Keratinocyte (primary cell): ENCODE measurements around the gene METTL9. TPM values are rescaled to one million over a fixed set of nuclear protein-coding genes. Genes with fewer than 3 reads are reported as not detected.
"Not testable (repeated sequence)": the region's sequence is repeated elsewhere in the genome, so short reads cannot be mapped to it uniquely, and the experiment has no call there.

Experiments used
- DNase-seq: peaks from one replicate; pipeline ENCODE4 v3.0.0-alpha.2; 2011; ENCODE audit warnings: low read depth, missing footprints, low spot score
- FAIRE-seq: peaks from 2 replicates; lab custom pipeline; 2011; peaks lifted over from hg19 to GRCh38; lab: Jason Lieb, UNC
- H2AFZ ChIP-seq: 2 replicates; pipeline ENCODE4 v1.6.0; 2012; ENCODE audit warnings: low read length, control low read depth, inconsistent platforms; ENCODE audit not compliant: control insufficient read depth
- H3K27ac ChIP-seq: 2 replicates; pipeline ENCODE4 v1.5.1; 2011; ENCODE audit warnings: low read length; ENCODE audit not compliant: control insufficient read depth, insufficient read depth
- H3K27me3 ChIP-seq: 3 replicates; pipeline ENCODE4 v1.6.0; 2011; ENCODE audit warnings: low read length; ENCODE audit not compliant: control insufficient read depth, insufficient read depth; ENCODE audit errors: extremely low read depth
- H3K36me3 ChIP-seq, 2 experiments: 2 replicates in 1 of 2; 3 replicates in 1 of 2; pipeline ENCODE4 v1.5.1; 2011; ENCODE audit warnings: low read length in 2 of 2, mild to moderate bottlenecking in 1 of 2; ENCODE audit not compliant: control insufficient read depth in 2 of 2, insufficient read depth in 2 of 2; ENCODE audit errors: extremely low read depth in 1 of 2
- H3K4me1 ChIP-seq: 3 replicates; pipeline ENCODE4 v1.5.1; 2011; ENCODE audit warnings: low read length; ENCODE audit not compliant: control insufficient read depth, insufficient read depth; ENCODE audit errors: extremely low read depth
- H3K4me2 ChIP-seq: 3 replicates; pipeline ENCODE4 v1.6.0; 2011; ENCODE audit warnings: low read depth, low read length; ENCODE audit not compliant: control insufficient read depth, insufficient read depth; ENCODE audit errors: extremely low read depth
- H3K4me3 ChIP-seq, 3 experiments: fragments of 200-600 bp in 1 of 3; sonication (generic) in 1 of 3; 2 replicates in 2 of 3; 3 replicates in 1 of 3; pipeline ENCODE4 v1.5.1; 2011 to 2016; ENCODE audit warnings: low read length in 3 of 3, mild to moderate bottlenecking in 3 of 3, control low read depth in 2 of 3, inconsistent platforms in 1 of 3, low read depth in 1 of 3, mixed read lengths in 1 of 3, mixed run types in 1 of 3, moderate library complexity in 1 of 3; ENCODE audit not compliant: control insufficient read depth in 2 of 3, insufficient read depth in 2 of 3; ENCODE audit errors: extremely low read depth in 1 of 3
- H3K79me2 ChIP-seq: 2 replicates; pipeline ENCODE4 v1.6.0; 2012; ENCODE audit warnings: low read length; ENCODE audit not compliant: control insufficient read depth, insufficient read depth
- H3K9ac ChIP-seq: 3 replicates; pipeline ENCODE4 v1.6.0; 2011; ENCODE audit warnings: low read length; ENCODE audit not compliant: control insufficient read depth, insufficient read depth; ENCODE audit errors: extremely low read depth
- H3K9me1 ChIP-seq: 3 replicates; pipeline ENCODE4 v1.6.0; 2011; ENCODE audit warnings: low read length; ENCODE audit not compliant: control insufficient read depth, insufficient read depth; ENCODE audit errors: extremely low read depth
- H3K9me3 ChIP-seq: 2 replicates; pipeline ENCODE4 v1.5.1; 2012; ENCODE audit warnings: low read depth, low read length; ENCODE audit not compliant: control insufficient read depth
- H4K20me1 ChIP-seq: 3 replicates; pipeline ENCODE4 v1.6.0; 2011; ENCODE audit warnings: low read length; ENCODE audit not compliant: control insufficient read depth, insufficient read depth; ENCODE audit errors: extremely low read depth
- CTCF ChIP-seq, 3 experiments: IDR thresholded peaks in 1 of 3; conservative IDR thresholded peaks in 1 of 3; optimal IDR thresholded peaks in 1 of 3; 2 replicates in 2 of 3; 3 replicates in 1 of 3; pipeline versions ENCODE3 to v1.5.1; 2011; ENCODE audit warnings: low read length in 3 of 3, mild to moderate bottlenecking in 3 of 3, moderate library complexity in 2 of 3, control low read depth in 1 of 3, inconsistent platforms in 1 of 3; ENCODE audit not compliant: insufficient read depth in 2 of 3; ENCODE audit errors: extremely low read depth in 1 of 3
- EZH2 ChIP-seq: IDR thresholded peaks from one replicate; pipeline ENCODE4 v1.6.1; 2012; ENCODE audit warnings: inconsistent platforms, mild to moderate bottlenecking, low read length, moderate library complexity
- dilution Hi-C: fragments of 300-500 bp; cut with MboI; formaldehyde crosslinking; loops from one replicate; pipeline ENCODE4 v1.7.0; 2020; ENCODE audit warnings: low sequenced_read_pairs; ENCODE audit not compliant: extremely low pct_ligation_motif_present
- polyA minus RNA-seq, 3 experiments: library from RNA; depleted of rRNA, polyadenylated mRNA; stranded (reverse); fragments of >200 nt; gene quantifications; 1 replicate in 1 of 3; 2 replicates in 1 of 3; 3 replicates in 1 of 3; pipeline ENCODE4 v1.2.3, GENCODE V29; 2011
- polyA plus RNA-seq, 5 experiments: library from polyadenylated mRNA; depleted of rRNA in 3 of 5; stranded (reverse) in 3 of 5; stranded (forward) in 1 of 5; unstranded in 1 of 5; fragments of >200 nt; gene quantifications; 1 replicate in 1 of 5; 2 replicates in 3 of 5; 3 replicates in 1 of 5; pipeline versions ENCODE4 v1.2.1 to v1.2.3, GENCODE V29; 2011 to 2012; ENCODE audit warnings: missing spikeins in 2 of 5, low read depth in 1 of 5, low replicate concordance in 1 of 5

METTL9 gene
- polyA plus RNA-seq (67.8 to 108 TPM (median 68.7 TPM) in 3 replicates), polyA minus RNA-seq (14.2 to 46.8 TPM (median 30.3 TPM) in 3 replicates)
- polyA plus RNA-seq (2011; ENCODE audit: low read depth), result 23.1 TPM
- polyA plus RNA-seq (2011; cell fraction: cytosol; rRNA removed), result 54.7 and 122 TPM in 2 replicates
- 23.4 and 26.9 TPM in 2 replicates for polyA plus RNA-seq (2011; cell fraction: nucleus; rRNA removed)
- 61.4 and 75.1 TPM in 2 replicates for polyA plus RNA-seq (2012; ENCODE audit: low replicate concordance)
- 61.8 TPM for polyA minus RNA-seq (2011; cell fraction: cytosol; rRNA and poly(A)+ RNA removed)
- 10.6 and 23.6 TPM in 2 replicates for polyA minus RNA-seq (2011; cell fraction: nucleus; rRNA and poly(A)+ RNA removed)

DNA sequence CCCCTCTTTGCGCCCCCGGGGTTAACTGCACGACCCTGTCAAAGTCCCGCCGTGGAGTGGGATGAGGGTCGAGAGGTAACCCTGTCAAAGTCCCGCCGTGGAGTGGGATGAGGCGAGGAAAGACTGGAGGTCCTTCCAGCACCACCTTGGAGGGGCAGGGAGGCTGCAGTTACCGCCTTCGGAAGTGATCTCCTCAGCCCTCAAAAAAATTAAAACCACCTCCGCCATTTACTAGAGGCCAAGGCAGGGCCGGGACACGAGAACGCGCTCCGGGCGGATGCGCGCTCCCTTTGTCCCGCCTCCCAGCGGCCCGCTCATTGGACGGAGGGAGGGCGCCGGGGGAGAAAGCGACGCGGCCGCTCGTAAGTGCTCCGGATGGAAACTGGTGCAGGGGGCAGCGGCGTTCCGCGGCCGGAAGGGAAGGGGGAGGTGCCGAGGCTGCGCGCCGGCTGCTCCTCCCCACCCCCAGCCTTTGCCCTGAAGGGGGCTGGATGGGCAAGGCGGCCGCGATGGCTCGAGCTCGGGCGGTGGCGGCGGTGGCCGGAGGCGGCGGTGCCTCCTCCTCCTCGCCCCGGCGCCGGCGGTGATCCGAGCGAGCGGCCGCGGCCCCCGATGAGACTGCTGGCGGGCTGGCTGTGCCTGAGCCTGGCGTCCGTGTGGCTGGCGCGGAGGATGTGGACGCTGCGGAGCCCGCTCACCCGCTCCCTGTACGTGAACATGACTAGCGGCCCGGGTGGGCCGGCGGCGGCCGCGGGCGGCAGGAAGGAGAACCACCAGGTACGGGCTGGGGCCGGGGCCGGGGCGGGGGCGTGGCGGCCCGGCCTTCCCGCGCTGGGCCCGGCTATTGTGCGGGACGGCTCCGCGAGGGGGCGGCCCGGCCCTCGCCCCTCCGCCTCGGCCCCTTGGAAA is at the start of gene METTL9:
Gene METTL9, plus strand, starts transcription at position 456 of the 909 bp plus-strand sequence. Its CDS starts 157 bp downstream, at position 613.
- H3K79me2 ChIP-seq, result peaks cover 45% of the 10 kb centered on the region

GRCh38 chr16:21549975-21550374 is 49.4 kb upstream of the METTL9 start:
- H3K27me3 ChIP-seq, FAIRE-seq, DNase-seq, H3K9me1 ChIP-seq, H3K9ac ChIP-seq, H3K27ac ChIP-seq, H4K20me1 ChIP-seq, dilution Hi-C loops, H3K9me3 ChIP-seq, H3K4me2 ChIP-seq, H3K36me3 ChIP-seq, H3K4me3 ChIP-seq, H3K4me1 ChIP-seq, H3K79me2 ChIP-seq, H2AFZ ChIP-seq: not testable (repeated sequence)

More for the DNA sequence above, at the start of gene METTL9:
- Histone ChIP-seq H4K20me1 (no peaks in the 10 kb centered on the region), H3K4me3 (peak within 1 kb of the TSS; percentile 65 to 99 (median 98)), H3K9me3 (no peaks in the 10 kb centered on the region), H3K36me3 (no peaks in the 10 kb centered on the region), H3K27ac (peak within 1 kb of the TSS; percentile 84), H3K9ac (peak within 1 kb of the TSS; percentile 92), H3K9me1 (no peaks in the 10 kb centered on the region), H2AFZ (peak within 1 kb of the TSS; percentile 93), H3K27me3 (no peaks in the 10 kb centered on the region), H3K4me2 (peak within 1 kb of the TSS; percentile 93), H3K4me1 (peaks cover 17% of the 10 kb centered on the region)
- dilution Hi-C loops, result no loop called here
- FAIRE-seq, result no peak
- TF ChIP-seq EZH2 (no peak), CTCF (optimal IDR thresholded peaks at IDR 0.05 in 1 of 3, IDR thresholded peaks at IDR 0.05 in 1 of 3, conservative IDR thresholded peaks at IDR 0.05 in 1 of 3; ENCODE audit: extremely low read depth in 1 of 3, insufficient read depth in 2 of 3, low read length in 3 of 3) (no peak)
- DNase-seq, result peak; percentile 42

DNA sequence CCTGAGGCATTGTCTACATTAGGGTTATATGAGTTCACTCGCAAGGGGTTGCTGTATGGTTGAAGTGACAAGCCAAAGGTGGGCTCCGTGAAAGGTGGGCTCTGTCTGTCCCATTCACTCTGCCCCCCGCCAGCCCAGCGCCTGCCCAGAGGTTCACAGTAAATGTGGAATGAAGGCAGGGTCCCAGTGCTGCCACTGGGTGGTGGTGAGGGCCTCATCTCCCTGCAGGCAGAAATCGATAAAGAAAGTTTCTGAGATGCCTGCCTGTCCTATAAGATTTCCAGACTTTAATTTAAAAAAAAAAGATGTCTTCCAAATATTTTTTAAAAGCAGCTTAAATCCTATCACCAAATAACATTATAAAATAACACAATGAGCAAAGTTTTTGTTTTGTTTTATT is 48.9 kb upstream of the METTL9 start:
- H4K20me1 ChIP-seq, H3K27ac ChIP-seq, H3K27me3 ChIP-seq, H3K4me3 ChIP-seq, DNase-seq, H3K36me3 ChIP-seq, H3K9me3 ChIP-seq, H3K79me2 ChIP-seq, H3K9ac ChIP-seq, H2AFZ ChIP-seq, H3K4me2 ChIP-seq, FAIRE-seq, H3K9me1 ChIP-seq, dilution Hi-C loops, H3K4me1 ChIP-seq: not testable (repeated sequence)

GRCh38 chr16:21551076-21551475 is 48.3 kb upstream of the METTL9 start:
- H3K27ac ChIP-seq, H3K9ac ChIP-seq, FAIRE-seq, H3K4me3 ChIP-seq, H3K79me2 ChIP-seq, H3K4me1 ChIP-seq, H3K36me3 ChIP-seq, H3K9me1 ChIP-seq, H2AFZ ChIP-seq, H3K4me2 ChIP-seq, H3K27me3 ChIP-seq, H4K20me1 ChIP-seq, DNase-seq, dilution Hi-C loops, H3K9me3 ChIP-seq: not testable (repeated sequence)
